Retinal pigment epithelial cell (primary cell): ENCODE measurements around the gene ZNF827.

Source experiments
- DNase-seq: peaks from one replicate; pipeline ENCODE4 v3.0.0-alpha.2; 2010; ENCODE audit warnings: low read depth
- H3K4me3 ChIP-seq: 2 replicates; pipeline ENCODE4 v1.5.1; 2011; ENCODE audit warnings: mild to moderate bottlenecking, low read length, control low read depth, moderate library complexity
- TF ChIP-seq, protein P1 (sequence below): conservative IDR thresholded peaks from 2 replicates; pipeline ENCODE4 v1.5.1; 2011; ENCODE audit warnings: low read depth, low read length, control low read depth, inconsistent platforms

The ZNF827 gene

DNA sequence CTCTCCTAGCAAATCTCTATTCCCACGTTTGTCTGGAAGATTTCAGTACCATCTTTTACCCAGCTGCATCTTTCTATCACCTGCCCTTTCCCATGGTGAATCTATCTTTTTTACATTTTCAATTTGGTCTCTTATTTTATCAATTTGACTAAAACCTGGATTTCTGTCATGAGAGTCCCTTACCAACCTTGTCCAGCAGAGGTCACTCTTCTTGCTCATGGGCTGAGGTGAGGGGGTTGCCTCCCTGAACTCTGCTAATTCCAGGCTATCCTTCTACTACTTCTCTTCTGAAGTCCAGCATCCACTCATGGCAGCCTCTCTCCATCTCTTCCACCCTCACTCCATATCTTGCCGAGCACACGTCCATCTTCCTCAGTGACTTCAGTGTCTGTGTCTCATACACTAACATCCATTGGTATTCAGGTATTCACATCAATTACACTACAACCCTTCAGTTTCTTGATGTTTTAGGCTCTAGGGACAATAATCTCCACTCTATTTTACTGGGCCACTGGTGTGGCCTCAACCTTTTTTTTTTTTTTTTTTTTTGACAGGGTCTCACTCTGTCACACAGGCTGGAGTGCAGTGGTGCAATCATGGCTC lies 17.8 kb upstream of the ZNF827 start:
- TF ChIP-seq, protein P1, sequence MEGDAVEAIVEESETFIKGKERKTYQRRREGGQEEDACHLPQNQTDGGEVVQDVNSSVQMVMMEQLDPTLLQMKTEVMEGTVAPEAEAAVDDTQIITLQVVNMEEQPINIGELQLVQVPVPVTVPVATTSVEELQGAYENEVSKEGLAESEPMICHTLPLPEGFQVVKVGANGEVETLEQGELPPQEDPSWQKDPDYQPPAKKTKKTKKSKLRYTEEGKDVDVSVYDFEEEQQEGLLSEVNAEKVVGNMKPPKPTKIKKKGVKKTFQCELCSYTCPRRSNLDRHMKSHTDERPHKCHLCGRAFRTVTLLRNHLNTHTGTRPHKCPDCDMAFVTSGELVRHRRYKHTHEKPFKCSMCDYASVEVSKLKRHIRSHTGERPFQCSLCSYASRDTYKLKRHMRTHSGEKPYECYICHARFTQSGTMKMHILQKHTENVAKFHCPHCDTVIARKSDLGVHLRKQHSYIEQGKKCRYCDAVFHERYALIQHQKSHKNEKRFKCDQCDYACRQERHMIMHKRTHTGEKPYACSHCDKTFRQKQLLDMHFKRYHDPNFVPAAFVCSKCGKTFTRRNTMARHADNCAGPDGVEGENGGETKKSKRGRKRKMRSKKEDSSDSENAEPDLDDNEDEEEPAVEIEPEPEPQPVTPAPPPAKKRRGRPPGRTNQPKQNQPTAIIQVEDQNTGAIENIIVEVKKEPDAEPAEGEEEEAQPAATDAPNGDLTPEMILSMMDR, result peak; percentile 88
- no peak overlapping the region for H3K4me3 ChIP-seq
- DNase-seq, result no peak

DNA sequence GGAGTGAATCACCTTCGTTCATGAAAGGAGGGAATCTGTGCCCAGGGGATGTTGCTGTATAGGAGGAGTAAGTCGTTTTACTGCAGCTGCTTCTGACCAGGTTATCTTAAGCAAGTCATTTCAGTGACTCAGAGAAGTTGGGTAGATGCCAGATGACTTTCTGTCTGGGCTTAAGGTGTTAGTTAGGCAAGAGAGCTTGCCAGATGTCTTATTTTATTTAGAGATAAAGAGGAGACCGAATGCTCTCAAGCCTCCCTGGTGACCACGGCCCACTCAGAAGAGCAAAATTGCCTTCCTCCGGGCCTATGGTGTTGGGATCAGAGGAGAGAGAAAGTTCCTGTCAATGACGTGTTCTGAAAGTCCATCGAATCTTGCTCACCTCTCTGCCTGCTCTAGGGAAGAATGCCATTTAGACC lies 16.3 kb upstream of the ZNF827 start:
- TF ChIP-seq, protein P1, result no peak
- no peak overlapping the region for H3K4me3 ChIP-seq
- DNase-seq, result peak; percentile 59

DNA sequence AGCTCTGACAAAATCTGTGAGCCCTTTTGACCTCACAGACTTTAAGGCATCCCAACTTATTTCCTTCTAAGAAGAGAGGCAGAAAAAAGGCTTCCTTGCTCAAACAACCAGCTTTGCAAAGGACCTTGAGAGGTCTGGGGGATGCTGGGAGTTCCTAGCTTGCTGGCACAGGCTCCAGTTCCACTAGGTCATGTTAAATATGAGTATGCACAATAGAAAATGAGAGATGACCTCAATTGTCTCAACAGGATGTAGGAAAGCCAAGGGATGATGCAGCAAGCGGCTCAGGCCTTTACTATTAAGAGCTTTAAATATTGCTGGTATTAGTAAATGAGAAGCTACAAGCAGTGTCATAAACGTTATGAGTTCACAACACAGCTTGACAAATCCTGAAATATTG lies 13.3 kb upstream of the ZNF827 start:
- no peak for DNase-seq
- TF ChIP-seq, protein P1, result no peak
- no peak overlapping the region for H3K4me3 ChIP-seq

DNA sequence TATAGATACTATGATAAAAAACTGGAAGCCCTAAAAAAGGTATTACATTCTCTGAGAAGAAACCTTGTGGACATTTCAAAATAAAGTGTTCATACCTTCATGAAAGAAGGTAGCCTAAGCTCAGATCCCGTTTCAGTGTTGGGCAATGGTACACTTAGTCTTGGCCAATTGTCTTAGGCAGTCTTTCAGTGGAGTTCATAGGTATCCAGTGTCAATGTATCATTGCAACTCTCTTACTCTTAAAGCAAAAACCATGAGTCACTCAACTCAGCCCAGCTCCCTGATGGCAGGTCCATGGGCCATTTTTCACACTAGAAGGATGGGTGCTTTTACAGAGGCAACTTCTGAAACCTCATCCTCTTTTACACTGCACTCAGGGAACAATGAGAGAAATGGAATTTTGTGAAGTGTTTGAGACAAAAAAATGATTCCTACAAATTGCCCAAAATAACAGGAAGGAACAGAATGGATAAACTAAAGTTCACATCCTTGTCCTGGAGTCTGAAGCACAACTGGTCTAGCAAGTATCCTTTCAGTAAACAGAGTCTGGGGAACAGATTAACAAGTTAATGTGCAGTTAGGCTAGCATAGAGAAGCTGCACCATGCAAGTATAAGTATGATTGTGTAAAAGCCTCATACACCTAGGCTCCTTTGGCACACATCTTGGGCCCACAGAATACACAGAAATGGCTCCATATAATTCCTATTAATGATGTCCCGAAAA lies 7.0 kb upstream of the ZNF827 start:
- DNase-seq, result no peak

DNA sequence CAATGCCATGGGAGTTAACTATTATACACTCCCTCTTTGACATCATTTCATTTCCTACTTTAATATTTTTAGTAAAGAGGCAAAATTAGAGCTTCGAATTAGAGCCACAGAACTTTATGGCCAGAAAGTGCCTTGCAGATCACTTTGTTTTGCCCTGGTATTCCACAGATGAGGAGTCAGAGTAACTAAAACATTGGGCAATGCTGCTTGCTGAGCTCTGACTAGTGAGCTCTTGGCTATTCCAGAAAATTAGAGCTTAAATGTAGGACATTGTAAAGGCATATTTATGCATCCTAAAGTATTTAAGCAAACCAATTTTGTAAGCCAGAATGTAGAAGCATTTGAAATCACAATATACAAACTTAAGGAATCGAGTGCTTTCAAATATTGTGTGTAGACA lies 6.3 kb upstream of the ZNF827 start:
- DNase-seq, result no peak
- TF ChIP-seq, protein P1, result no peak
- H3K4me3 ChIP-seq, result no peak overlapping the region

More for the DNA sequence above, 7.0 kb upstream of the ZNF827 start:
- no peak overlapping the region for H3K4me3 ChIP-seq
- TF ChIP-seq, protein P1, result no peak

DNA sequence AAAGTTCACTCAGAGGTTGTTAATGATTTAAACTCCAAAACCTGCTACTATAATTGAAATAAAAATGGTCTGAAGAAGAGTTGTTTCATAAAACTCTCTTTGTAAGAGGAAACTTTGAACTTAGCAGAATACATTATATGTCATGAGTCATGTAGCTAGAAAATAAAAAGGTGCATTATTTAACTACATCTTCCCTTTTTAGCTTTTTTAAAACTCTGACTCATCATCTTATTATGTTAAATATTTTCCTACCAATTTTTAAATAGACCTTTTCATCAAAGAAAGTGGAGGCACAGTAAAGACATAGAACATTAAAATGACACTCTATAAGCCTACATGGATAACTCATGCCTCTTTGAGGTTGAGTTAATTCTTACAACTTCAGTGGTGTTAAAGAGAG lies 1.2 kb upstream of the ZNF827 start:
- H3K4me3 ChIP-seq, result no peak overlapping the region
- TF ChIP-seq, protein P1, result no peak
- no peak for DNase-seq

DNA sequence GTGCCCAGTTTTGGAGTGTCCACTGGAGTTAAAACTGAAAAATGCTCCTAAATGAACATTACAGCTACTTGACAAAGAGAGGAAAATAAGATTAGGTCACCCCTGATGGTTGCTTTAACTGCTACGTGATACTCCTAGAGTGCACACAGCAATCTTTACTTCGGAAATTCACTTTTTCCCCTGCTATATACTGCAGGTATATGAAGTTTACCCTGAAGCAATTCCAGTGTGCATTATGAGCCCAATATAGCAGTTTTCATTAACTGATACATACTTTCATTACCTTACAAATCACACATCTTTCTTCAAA lies 773 bp upstream of the ZNF827 start:
- H3K4me3 ChIP-seq, result peak overlapping the region; percentile 96
- no peak for DNase-seq

More for the DNA sequence above, 773 bp upstream of the ZNF827 start:
- TF ChIP-seq, protein P1, result no peak
